D721Med (cell line): ENCODE measurements around the gene THSD4.

Experiments
- DNase-seq: peaks from one replicate; pipeline ENCODE4 v3.0.0; 2011; ENCODE audit warnings: low spot score; ENCODE audit not compliant: insufficient read length
- FAIRE-seq: peaks from 2 replicates; lab custom pipeline; 2011; peaks lifted over from hg19 to GRCh38; lab: Jason Lieb, UNC
- CTCF ChIP-seq: IDR thresholded peaks from 2 replicates; pipeline ENCODE4 v1.5.1; 2012; ENCODE audit warnings: mild to moderate bottlenecking, control low read depth; ENCODE audit not compliant: insufficient read depth; ENCODE audit errors: missing control alignments

Gene THSD4

DNA sequence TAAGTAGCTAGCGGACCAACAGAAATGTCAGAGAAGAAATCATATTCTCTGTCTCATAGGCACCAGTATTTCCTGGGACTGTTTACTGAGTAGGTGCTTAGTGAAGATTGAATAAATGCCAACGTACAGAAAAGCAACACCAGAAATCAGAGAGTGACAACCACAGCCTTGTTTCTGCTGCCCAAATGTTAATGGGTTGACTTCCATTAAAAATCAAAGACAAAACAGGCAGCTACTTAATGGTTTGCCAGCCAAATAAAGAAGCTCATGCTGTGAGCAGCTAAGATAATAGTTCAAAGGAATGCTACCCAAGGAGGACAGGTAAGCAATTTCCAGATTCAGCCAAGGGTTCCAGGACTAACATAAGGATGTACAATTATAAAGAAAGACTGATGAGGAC is 270.7 kb downstream of the THSD4 start:
- TF ChIP-seq CTCF: no peak
- FAIRE-seq (no peak), DNase-seq (no peak)

DNA sequence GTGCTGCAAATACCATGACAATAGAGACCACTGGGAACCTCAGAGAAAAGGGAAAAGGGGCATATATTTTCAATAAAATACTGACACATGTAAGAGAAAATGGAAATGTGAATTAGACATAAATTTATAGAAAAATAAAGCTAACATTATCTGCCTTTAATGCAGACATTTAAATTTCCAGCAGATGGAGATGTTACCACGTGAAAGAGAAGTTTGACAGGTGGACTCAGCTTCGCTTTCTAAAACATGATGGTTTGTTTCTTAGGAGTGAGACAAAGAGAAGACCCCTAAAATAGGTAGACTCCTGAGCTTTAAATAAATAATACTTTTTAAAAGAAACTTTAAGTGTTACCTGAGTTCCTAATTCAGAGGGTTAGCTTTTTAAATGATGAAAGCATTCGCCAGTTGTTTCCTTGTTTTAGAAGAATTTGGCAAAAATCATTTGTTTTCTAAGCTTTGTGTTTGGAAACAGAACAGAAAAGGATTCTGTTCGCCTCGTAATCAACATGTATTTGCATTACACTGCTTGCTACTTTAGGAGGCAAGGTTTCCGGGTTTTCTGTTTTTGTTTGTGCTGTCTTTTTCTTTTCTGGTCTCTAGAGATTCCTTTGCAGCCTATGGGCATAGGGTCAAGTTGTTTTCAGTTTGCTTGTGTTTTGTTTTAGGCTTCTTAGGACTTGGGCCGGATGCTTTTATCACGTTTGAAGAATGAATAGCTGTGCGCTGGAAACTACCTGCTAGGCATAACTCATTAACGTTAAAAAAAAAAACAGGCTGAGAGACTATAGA is 271.4 kb downstream of the THSD4 start:
- DNase-seq (no peak), FAIRE-seq (no peak)
- no peak for TF ChIP-seq CTCF

- DNase-seq: no peak
- FAIRE-seq: no peak
- no peak for TF ChIP-seq CTCF
Observed at GRCh38 chr15:71387810-71388209, 272.5 kb downstream of the THSD4 start.

GRCh38 chr15:71390096-71390495 is 274.8 kb downstream of the THSD4 start:
- FAIRE-seq (no peak), DNase-seq (no peak)
- no peak for TF ChIP-seq CTCF

- DNase-seq: no peak
- FAIRE-seq: no peak
- TF ChIP-seq CTCF: no peak
Observed at GRCh38 chr15:71391421-71392088, 276.3 kb downstream of the THSD4 start.

- no peak for TF ChIP-seq CTCF
- DNase-seq: no peak
- FAIRE-seq: no peak
Observed at GRCh38 chr15:71392861-71393283, 277.6 kb downstream of the THSD4 start.

GRCh38 chr15:71393383-71393782 is 278.1 kb downstream of the THSD4 start:
- DNase-seq (no peak), FAIRE-seq (no peak)

More at GRCh38 chr15:71393383-71393782, 278.1 kb downstream of the THSD4 start:
- no peak for TF ChIP-seq CTCF
